Heart right ventricle (tissue), 16 donors: Measurements from ENCODE around the gene CDK14. TPM values are rescaled to one million over a fixed set of nuclear protein-coding genes. Genes with fewer than 3 reads are reported as not detected.

Source experiments
- ATAC-seq, 8 donors: fragments of 200-7000 bp; cut with Tn5 transposase; one replicate each; pipeline ENCODE4 v1.9.1; 2020; ENCODE audit warnings: mild to moderate bottlenecking in 8 of 8, moderate library complexity in 8 of 8, moderate number of reproducible peaks in 1 of 8
- DNase-seq, 2 donors: peaks; one replicate each; pipeline ENCODE4 v3.0.0-alpha.2; 2020
- H3K27ac ChIP-seq, 10 donors: fragments of 200-600 bp; sonication (generic) in 2 of 10; one replicate each; pipeline versions ENCODE4 v1.5.0 to v1.8.0; 2020 to 2022; ENCODE audit warnings: mild to moderate bottlenecking in 3 of 10
- H3K27me3 ChIP-seq, 7 donors: fragments of 200-600 bp; one replicate each; pipeline ENCODE4 v1.8.0; 2021 to 2022; ENCODE audit warnings: mild to moderate bottlenecking in 2 of 7
- H3K36me3 ChIP-seq, 9 donors: fragments of 200-600 bp; sonication (generic) in 1 of 9; one replicate each; pipeline versions ENCODE4 v1.5.0 to v1.8.0; 2020 to 2022; ENCODE audit warnings: mild to moderate bottlenecking in 2 of 9
- H3K4me1 ChIP-seq, 9 donors: fragments of 200-600 bp; sonication (generic) in 1 of 9; one replicate each; pipeline versions ENCODE4 v1.5.0 to v1.8.0; 2020 to 2022; ENCODE audit warnings: mild to moderate bottlenecking in 4 of 9
- H3K4me3 ChIP-seq, 10 donors: fragments of 200-600 bp; sonication (generic) in 2 of 10; one replicate each; pipeline versions ENCODE4 v1.5.0 to v1.8.0; 2020 to 2022; ENCODE audit warnings: mild to moderate bottlenecking in 7 of 10, moderate library complexity in 2 of 10
- H3K9me3 ChIP-seq, 11 donors: fragments of 200-600 bp in 10 of 11; sonication (generic) in 2 of 11; one replicate each; pipeline versions ENCODE4 v1.5.0 to v1.8.0; 2013 to 2022; ENCODE audit warnings: mild to moderate bottlenecking in 2 of 11, control low read depth in 1 of 11, moderate library complexity in 1 of 11
- CTCF ChIP-seq, 9 donors: fragments of 200-600 bp; sonication (generic) in 2 of 9; IDR thresholded peaks; one replicate each; pipeline versions ENCODE4 v1.5.0 to v1.8.0; 2021 to 2022; ENCODE audit warnings: antibody characterized with exemption in 9 of 9, mild to moderate bottlenecking in 5 of 9, moderate library complexity in 1 of 9
- WGBS, 2 donors: extraction: QIAGEN DNeasy Blood & Tissue Kit; methylation state at CpG; one replicate each; pipeline ENCODE4 v1.1.7; 2013; ENCODE audit warnings: inconsistent platforms in 1 of 2; 5-methylcytosine and 5-hydroxymethylcytosine counted together
- intact Hi-C, 10 donors: fragments of 100-400 bp; cut with DNase I; formaldehyde crosslinking; loops; one replicate each; pipeline versions ENCODE4 v1.11.1 to v1.14.2; 2022
- polyA plus RNA-seq, 2 donors: library from polyadenylated mRNA; stranded (reverse); fragments of 200-250 nt; gene quantifications; one replicate each; pipeline ENCODE4 v1.2.3, GENCODE V29; 2013
- total RNA-seq, 10 donors: library from RNA; stranded (reverse); fragmentation: NEBNext Ultra II Directional in 3 of 10; extraction: Animal tissue kit (Norgen Biotek cat#: 25700) in 3 of 10; gene quantifications; one replicate each; pipeline versions ENCODE4 v1.2.1 to v1.2.4, GENCODE V29; 2021 to 2023
- donor health status: Arrhythmogenic right ventricular cardiomyopathy.
- donor health status: ischemic (EF 13 %, LVEDD 7.1; RV severe dilation, severe dysfunction).
- donor health status: healthy with polysubstance abuse.
- donor health status: DM: no; HTN: yes; CAD: no.
- donor health status: DM: no; HTN: no; CAD: no.
- donor health status: ischemic (EF 25% LVEDD 6.9; RV normal size, moderate dysfunction).
- donor health status: ischemic (EF 25% LVEDD 5.7; RV mildly dilated, moderate dysfunction).
- donor health status: healthy.
- donor health status: DM: yes; HTN: yes; CAD: no.
- donor health status: Ischemic cardiomyopathy.
- donor health status: ischemic (EF 35%, LVEDD 5.7; RV mildly dilated, moderate dysfunction).
- donor health status: nonischemic (EF 11% LVEDD 7.7; RV severe dilation, severe dysfunction).
- donor health status: DM: yes; HTN: yes; CAD: no.
- donor health status: PGD.
- donor health status: ischemic (EF 29% LVEDD 5.4; RV normal size, mild dysfunction).
- donor health status: nonischemic (EF 23%, LVEDD 6.1; RV moderate dilation, normal function).

CDK14 gene
- total and polyA plus RNA-seq, 12 donors = 3.9 to 36.5 (median 21.4) TPM

GRCh38 chr7:91079487-91079886, 483.4 kb downstream of the CDK14 start:
- Histone ChIP-seq H3K4me3 (no peak overlapping the region), H3K27ac (no peak overlapping the region), H3K36me3 (no peaks in the 10 kb centered on the region), H3K9me3 (no peaks in the 10 kb centered on the region), H3K4me1 (peaks cover 3 to 37% (median 24%) of the 10 kb centered on the region in 9 donors), H3K27me3 (no peaks in the 10 kb centered on the region)
- DNase-seq (no peak), ATAC-seq (no peak)
- TF ChIP-seq CTCF (IDR thresholded peaks at IDR 0.05) = no peak
- WGBS, 2 donors = 69 to 70% methylated on average over 3 of the region's 3 CpGs
- intact Hi-C loops = no loop called here

- no peak for TF ChIP-seq CTCF (IDR thresholded peaks at IDR 0.05)
- H3K36me3 ChIP-seq = no peaks in the 10 kb centered on the region
- intact Hi-C loops = loop anchor here (5.0 to 10.0 kb wide), 8 partner anchors 182 to 804 kb away; partner anchors contain the start of genes FZD1 (in 5 of the 10) and MTERF1 (in 1 of the 10)
- H3K9me3 ChIP-seq = no peaks in the 10 kb centered on the region
- 89 to 92% methylated on average over 3 of the region's 3 CpGs for WGBS, 2 donors
- no peak overlapping the region for H3K27ac ChIP-seq
- H3K4me1 ChIP-seq = peaks cover 3 to 42% (median 24%) of the 10 kb centered on the region in 9 donors
- DNase-seq = no peak
- ATAC-seq = no peak
- H3K4me3 ChIP-seq = no peak overlapping the region
- no peaks in the 10 kb centered on the region for H3K27me3 ChIP-seq
Observed at GRCh38 chr7:91080351-91080750, 484.2 kb downstream of the CDK14 start.

GRCh38 chr7:91082038-91082437, 485.9 kb downstream of the CDK14 start:
- peaks cover 3 to 42% (median 24%) of the 10 kb centered on the region in 9 donors for H3K4me1 ChIP-seq
- intact Hi-C loops = loop anchor here (2.0 to 10.0 kb wide), 9 partner anchors 180 to 803 kb away; partner anchors contain the start of genes FZD1 (in 5 of the 10) and MTERF1 (in 1 of the 10)
- ATAC-seq = peak in 3 of 8 donors; percentile 27 to 49 (median 33)

GRCh38 chr7:91082852-91083495, 486.9 kb downstream of the CDK14 start:
- Histone ChIP-seq H3K36me3 (no peaks in the 10 kb centered on the region), H3K4me1 (peaks cover 3 to 42% (median 24%) of the 10 kb centered on the region in 9 donors), H3K27ac (peak overlapping the region in 6 of 10 donors; percentile 43 to 68 (median 51)), H3K4me3 (no peak overlapping the region), H3K9me3 (no peaks in the 10 kb centered on the region), H3K27me3 (no peaks in the 10 kb centered on the region)
- intact Hi-C loops = loop anchor here (2.0 to 10.0 kb wide), 9 partner anchors 179 to 802 kb away; partner anchors contain the start of genes FZD1 (in 5 of the 10) and MTERF1 (in 1 of the 10)
- WGBS, 2 donors = 54 to 57% methylated on average over 2 of the region's 2 CpGs
- DNase-seq (no peak), ATAC-seq (peak in 2 of 8 donors; percentile 45 to 60)
- TF ChIP-seq CTCF (IDR thresholded peaks at IDR 0.05) = peak; percentile 27 to 72 (median 59)

More at GRCh38 chr7:91082038-91082437, 485.9 kb downstream of the CDK14 start:
- TF ChIP-seq CTCF (IDR thresholded peaks at IDR 0.05) = no peak
- Histone ChIP-seq H3K27ac (peak overlapping the region in 7 of 10 donors; percentile 9 to 68 (median 45)), H3K4me3 (peak overlapping the region in 1 of 10 donors; percentile 2), H3K27me3 (no peaks in the 10 kb centered on the region), H3K9me3 (no peaks in the 10 kb centered on the region), H3K36me3 (no peaks in the 10 kb centered on the region)
- no peak for DNase-seq
- 17 to 29% methylated on average over 3 of the region's 3 CpGs for WGBS, 2 donors
